Measurements from ENCODE around the gene RAPGEF6.
"Not testable (repeated sequence)": the region's sequence is repeated elsewhere in the genome, so short reads cannot be mapped to it uniquely, and the experiment has no call there.

Gene RAPGEF6

DNA sequence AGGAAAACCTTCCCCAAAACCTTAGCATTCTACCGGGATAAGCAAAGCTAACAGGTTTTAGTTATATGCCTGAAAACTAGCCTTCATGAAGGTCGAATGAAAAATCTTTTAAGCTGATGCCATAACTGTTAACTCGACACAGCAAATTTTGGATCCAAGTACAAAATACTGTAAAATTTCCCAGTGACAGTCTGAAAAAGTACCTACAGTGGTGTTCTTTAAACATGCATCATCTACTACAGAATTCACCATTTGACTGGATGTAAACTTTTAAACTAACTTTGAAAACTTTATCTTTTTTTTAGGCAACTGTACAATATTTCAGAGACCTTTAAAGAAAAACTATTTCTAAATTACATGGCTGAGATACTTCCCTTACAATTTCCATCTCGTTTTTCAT is 791 bp downstream of the RAPGEF6 start:
- H3K36me3 Mint-ChIP-seq (ENCODE audit: low read depth): peaks cover 4% of the 10 kb centered on the region
- peaks cover 27% of the 10 kb centered on the region for H3K4me1 Mint-ChIP-seq (ENCODE audit: low read depth)
- no peaks in the 10 kb centered on the region for H3K9me3 Mint-ChIP-seq
- peak overlapping the region; percentile 98 for H3K27ac Mint-ChIP-seq
- no peak for DNase-seq (ENCODE audit: low spot score)
- H3K4me3 Mint-ChIP-seq: peak overlapping the region; percentile 97
- no peaks in the 10 kb centered on the region for H3K27me3 Mint-ChIP-seq (ENCODE audit: low read depth)

DNA sequence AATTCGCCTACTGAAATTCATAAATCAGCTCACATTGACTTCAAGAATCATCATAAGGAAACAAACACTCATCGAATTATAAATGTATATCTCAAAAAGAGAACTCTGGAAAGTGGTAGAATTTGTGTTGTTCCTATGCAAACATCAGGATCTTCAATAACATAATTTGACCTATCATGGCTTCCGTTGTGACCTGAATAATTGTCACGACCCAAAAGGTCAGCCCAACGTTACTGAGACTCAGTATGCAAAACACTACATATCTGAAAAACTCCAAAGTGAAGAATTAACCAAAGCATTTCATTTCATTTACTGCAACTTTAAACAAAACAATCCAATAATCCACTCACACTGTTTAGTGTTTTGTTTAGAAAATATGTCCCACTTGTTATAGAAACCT is 1.2 kb downstream of the RAPGEF6 start:
- H3K27me3 Mint-ChIP-seq (ENCODE audit: low read depth): no peaks in the 10 kb centered on the region
- DNase-seq (ENCODE audit: low spot score): no peak
- peak overlapping the region; percentile 98 for H3K27ac Mint-ChIP-seq
- peaks cover 8% of the 10 kb centered on the region for H3K36me3 Mint-ChIP-seq (ENCODE audit: low read depth)
- no peaks in the 10 kb centered on the region for H3K9me3 Mint-ChIP-seq
- peaks cover 27% of the 10 kb centered on the region for H3K4me1 Mint-ChIP-seq (ENCODE audit: low read depth)
- H3K4me3 Mint-ChIP-seq: peak overlapping the region; percentile 97

DNA sequence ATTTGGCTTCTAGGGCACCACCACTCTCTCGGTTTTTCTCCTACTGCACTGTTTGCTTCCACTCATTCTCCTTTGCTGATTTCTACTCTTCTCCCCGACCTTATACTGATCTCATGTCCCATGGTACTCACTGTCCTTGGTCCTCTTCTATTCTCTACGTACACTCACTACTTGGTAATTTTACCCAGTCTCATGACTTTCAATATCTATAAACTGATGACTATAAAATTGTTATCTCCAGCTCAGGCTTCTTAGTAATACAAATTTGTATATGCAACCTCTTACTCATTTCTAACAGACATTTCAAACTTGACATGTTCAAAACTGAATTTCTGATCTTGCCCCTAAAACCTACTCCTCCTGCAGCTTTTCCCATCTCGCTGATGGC is 4.1 kb downstream of the RAPGEF6 start:
- Mint-ChIP-seq H3K27me3 (ENCODE audit: low read depth) (no peaks in the 10 kb centered on the region), H3K27ac (no peak overlapping the region), H3K9me3 (no peaks in the 10 kb centered on the region), H3K4me1 (ENCODE audit: low read depth) (peaks cover 26% of the 10 kb centered on the region), H3K4me3 (no peak overlapping the region), H3K36me3 (ENCODE audit: low read depth) (peaks cover 13% of the 10 kb centered on the region)
- no peak for DNase-seq (ENCODE audit: low spot score)

DNA sequence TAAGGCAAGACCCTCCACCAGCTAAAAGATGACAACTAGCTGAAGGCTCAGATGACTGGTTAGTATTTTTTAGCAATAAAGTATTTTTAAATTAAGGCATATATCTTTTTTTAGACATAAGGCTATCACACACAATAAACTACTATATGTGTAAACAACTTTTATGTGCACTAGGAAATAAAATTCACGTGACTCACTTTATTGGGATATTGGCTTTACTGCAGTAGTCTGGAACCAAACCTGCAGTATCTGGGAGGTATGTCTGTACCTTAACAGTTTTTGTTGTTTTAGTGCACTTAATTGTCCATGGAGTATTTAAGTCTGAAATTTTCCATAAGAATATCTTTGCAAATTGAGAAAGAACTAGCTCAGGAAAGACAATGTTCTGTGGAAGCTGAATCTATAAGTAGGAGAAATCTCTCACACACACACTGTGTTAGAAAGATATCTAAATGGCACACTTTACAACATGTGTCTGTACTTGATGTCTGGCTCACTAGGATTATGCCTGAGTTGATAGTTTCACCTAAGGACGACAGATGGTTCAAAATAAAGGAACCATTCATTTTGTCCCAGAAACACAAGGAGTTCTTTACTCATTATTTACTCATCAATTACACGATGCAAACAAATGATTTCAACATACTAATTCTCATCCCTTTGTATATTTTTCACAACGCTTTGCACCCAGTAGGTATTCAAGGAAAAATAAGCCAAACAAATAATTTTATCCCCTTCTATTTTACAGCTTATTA is 4.6 kb downstream of the RAPGEF6 start:
- Mint-ChIP-seq H3K36me3 (ENCODE audit: low read depth) (peaks cover 15% of the 10 kb centered on the region), H3K9me3 (no peaks in the 10 kb centered on the region), H3K27ac (no peak overlapping the region), H3K27me3 (ENCODE audit: low read depth) (no peaks in the 10 kb centered on the region), H3K4me1 (ENCODE audit: low read depth) (peaks cover 25% of the 10 kb centered on the region), H3K4me3 (no peak overlapping the region)
- DNase-seq (ENCODE audit: low spot score): no peak

DNA sequence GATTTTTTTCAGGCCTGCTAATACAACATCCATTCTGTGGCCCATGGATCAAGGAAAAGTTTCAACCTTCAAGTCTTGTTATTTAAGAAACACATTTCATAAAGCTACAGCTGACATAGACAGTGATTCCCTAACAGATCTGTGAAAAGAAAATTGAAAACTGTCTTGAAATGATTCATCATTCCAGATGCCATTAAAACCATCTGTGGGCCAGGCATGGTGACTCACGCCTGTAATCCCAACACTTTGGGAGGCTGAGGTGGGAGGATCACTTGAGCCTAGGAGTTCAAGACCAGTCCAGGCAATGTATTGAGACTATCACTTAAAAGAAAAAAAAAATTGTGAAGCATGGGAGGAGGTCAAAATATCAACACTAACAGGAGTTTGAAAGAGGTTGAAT is 6.0 kb downstream of the RAPGEF6 start:
- no peaks in the 10 kb centered on the region for H3K9me3 Mint-ChIP-seq
- peak overlapping the region; percentile 7 for H3K27ac Mint-ChIP-seq
- no peaks in the 10 kb centered on the region for H3K27me3 Mint-ChIP-seq (ENCODE audit: low read depth)
- DNase-seq (ENCODE audit: low spot score): no peak
- peaks cover 20% of the 10 kb centered on the region for H3K36me3 Mint-ChIP-seq (ENCODE audit: low read depth)
- H3K4me1 Mint-ChIP-seq (ENCODE audit: low read depth): peaks cover 28% of the 10 kb centered on the region
- peak overlapping the region; percentile 14 for H3K4me3 Mint-ChIP-seq

DNA sequence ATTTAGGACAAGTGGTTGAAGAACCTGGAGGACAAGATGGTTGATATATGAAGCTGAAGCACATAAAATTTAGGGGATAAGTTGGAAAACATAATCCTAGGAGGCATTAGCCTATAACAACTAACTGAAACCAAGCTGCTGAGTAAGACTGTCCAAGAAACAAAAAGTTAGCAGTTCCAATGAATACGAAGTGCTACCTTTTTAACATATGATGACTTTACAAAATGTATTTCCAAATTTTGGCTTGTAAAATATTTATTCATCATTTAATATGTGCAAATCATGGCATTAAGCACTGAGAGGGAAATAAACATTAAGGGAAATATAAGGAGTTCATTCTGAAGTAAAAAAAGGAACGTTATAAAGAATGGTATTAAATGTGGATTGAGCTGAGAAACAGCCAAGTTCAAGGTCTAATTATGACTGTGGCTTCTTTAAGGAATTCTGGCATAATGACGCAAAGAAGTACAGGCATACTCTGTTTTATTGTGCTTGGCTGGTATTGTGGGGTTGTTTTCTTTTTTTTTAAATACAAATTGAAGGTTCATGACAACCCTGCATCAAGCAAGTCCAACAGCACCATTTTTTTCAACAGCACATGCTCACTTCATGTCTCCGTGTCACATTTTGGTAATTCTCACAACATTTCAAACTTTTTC is 7.7 kb downstream of the RAPGEF6 start:
- no peak overlapping the region for H3K27ac Mint-ChIP-seq
- DNase-seq (ENCODE audit: low spot score): no peak
- no peak overlapping the region for H3K4me3 Mint-ChIP-seq
- peaks cover 27% of the 10 kb centered on the region for H3K4me1 Mint-ChIP-seq (ENCODE audit: low read depth)
- H3K27me3 Mint-ChIP-seq (ENCODE audit: low read depth): no peaks in the 10 kb centered on the region
- no peaks in the 10 kb centered on the region for H3K9me3 Mint-ChIP-seq
- H3K36me3 Mint-ChIP-seq (ENCODE audit: low read depth): peaks cover 21% of the 10 kb centered on the region

DNA sequence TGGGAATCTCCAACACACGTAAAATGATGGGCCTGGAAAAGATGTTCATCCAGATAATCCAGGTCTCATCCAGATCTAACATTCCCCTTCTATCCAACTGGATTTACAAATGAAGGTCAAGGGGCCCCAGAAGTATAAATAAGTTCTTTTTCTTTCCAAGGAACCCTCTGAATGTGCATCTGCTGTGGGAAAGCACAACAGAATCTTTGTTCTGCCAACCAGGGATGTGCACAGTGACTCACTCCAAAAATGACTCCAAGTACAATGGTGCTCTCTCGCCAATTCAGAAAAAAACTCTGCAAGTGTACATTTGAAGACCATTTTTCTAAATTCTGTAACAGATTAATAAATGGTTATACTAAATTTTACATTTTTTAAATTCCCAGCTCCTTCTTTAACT is 12.4 kb downstream of the RAPGEF6 start:
- no peak overlapping the region for H3K27ac Mint-ChIP-seq
- peaks cover 23% of the 10 kb centered on the region for H3K4me1 Mint-ChIP-seq (ENCODE audit: low read depth)
- no peaks in the 10 kb centered on the region for H3K27me3 Mint-ChIP-seq (ENCODE audit: low read depth)
- H3K4me3 Mint-ChIP-seq: no peak overlapping the region
- DNase-seq (ENCODE audit: low spot score): no peak
- peaks cover 21% of the 10 kb centered on the region for H3K36me3 Mint-ChIP-seq (ENCODE audit: low read depth)
- no peaks in the 10 kb centered on the region for H3K9me3 Mint-ChIP-seq

DNA sequence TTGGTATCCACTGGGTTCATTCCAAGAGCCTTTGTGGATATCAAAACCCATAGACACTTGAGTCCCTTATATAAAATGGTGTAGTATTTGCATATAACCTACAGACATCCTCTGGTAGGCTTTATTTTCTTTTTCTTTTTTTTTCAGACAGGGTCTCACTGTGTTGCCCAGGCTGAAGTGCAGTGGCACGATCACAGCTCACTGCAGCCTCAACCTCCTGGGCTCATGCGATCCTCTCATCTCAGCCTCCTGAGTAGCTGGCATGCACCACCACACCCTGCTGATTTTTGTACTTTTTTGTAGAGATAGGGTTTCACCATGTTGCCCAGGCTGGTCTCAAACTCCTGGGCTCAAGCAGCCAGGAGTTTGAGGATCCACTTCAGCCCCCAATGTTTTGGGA is 13.9 kb downstream of the RAPGEF6 start:
- H3K27ac Mint-ChIP-seq; H3K9me3 Mint-ChIP-seq; DNase-seq (ENCODE audit: low spot score); H3K27me3 Mint-ChIP-seq (ENCODE audit: low read depth); H3K4me3 Mint-ChIP-seq: not testable (repeated sequence)
- Mint-ChIP-seq H3K36me3 (ENCODE audit: low read depth) (peaks cover 31% of the 10 kb centered on the region), H3K4me1 (ENCODE audit: low read depth) (peaks cover 25% of the 10 kb centered on the region)

DNA sequence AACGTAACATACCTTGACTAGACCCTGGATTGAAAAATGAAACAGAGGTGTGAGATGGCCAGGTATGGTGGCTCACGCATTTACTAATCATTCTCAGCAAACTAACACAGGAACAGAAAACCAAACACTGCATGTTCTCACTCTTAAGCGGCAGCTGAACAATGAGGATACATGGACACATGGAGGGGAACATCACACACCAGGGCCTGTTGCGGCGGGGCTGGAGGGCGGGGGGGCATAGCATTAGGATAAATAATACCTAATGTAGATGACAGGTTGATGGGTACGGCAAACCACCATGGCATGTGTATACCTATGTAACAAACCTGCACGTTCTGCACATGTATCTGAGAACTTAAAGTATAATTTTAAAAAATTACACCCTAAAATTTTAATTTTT is 15.9 kb downstream of the RAPGEF6 start:
- Mint-ChIP-seq H3K4me3 (no peak overlapping the region), H3K4me1 (ENCODE audit: low read depth) (peaks cover 23% of the 10 kb centered on the region), H3K9me3 (no peaks in the 10 kb centered on the region), H3K36me3 (ENCODE audit: low read depth) (peaks cover 40% of the 10 kb centered on the region), H3K27me3 (ENCODE audit: low read depth) (no peaks in the 10 kb centered on the region), H3K27ac (no peak overlapping the region)
- no peak for DNase-seq (ENCODE audit: low spot score)

DNA sequence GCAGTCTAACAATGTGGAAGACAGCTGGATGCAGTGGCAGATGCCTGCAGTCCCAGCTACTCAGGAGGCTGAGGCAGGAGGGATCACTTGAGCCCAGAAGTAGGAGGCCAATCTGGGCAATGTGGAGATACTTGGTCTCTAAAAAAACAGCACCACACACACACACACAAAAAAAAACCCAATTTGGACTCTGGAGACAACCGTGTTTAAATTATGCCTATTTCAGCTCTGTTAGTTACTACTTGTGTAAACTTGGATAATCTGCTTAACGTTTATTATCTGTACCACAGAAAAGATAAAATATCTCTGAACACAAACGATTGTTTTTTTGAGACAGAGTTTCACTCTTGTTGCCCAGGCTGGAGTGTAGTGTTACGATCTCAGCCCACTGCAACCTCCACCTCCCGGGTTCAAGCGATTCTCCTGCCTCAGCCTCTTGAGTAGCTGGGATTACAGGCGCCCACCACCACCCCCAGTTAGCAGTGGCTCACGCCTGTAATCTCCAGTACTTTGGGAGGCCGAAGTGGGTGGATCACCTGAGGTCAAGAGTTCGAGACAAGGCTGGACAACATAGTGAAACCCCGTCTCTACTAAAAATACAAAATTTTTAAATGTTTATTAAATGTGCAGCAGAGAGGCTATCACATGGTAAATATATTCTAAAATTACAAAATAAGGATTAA is 17.7 kb downstream of the RAPGEF6 start:
- Mint-ChIP-seq H3K36me3 (ENCODE audit: low read depth) (peaks cover 38% of the 10 kb centered on the region), H3K27me3 (ENCODE audit: low read depth) (no peaks in the 10 kb centered on the region), H3K4me3 (no peak overlapping the region), H3K27ac (no peak overlapping the region), H3K4me1 (ENCODE audit: low read depth) (peaks cover 21% of the 10 kb centered on the region), H3K9me3 (no peaks in the 10 kb centered on the region)
- no peak for DNase-seq (ENCODE audit: low spot score)

DNA sequence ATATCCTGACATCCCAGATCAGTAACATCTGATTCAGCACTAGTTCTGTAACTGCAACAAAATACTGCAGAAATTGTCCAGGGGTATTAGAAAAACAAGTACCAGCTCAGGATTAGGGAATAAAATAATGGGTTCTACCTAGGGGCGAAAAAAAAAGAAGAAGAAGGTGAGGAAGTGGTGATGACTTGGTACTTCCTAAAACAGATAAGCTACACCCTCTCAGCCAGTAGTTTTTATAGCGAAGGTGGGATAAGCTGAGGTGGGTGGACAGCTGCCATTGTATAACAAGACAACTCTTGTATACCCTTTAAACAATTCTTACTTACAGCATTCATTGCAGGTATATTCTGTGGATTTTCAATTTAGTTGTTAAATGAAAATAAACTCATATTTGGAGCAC is 19.1 kb downstream of the RAPGEF6 start:
- Mint-ChIP-seq H3K27me3 (ENCODE audit: low read depth) (no peaks in the 10 kb centered on the region), H3K36me3 (ENCODE audit: low read depth) (peaks cover 34% of the 10 kb centered on the region), H3K9me3 (no peaks in the 10 kb centered on the region), H3K4me1 (ENCODE audit: low read depth) (peaks cover 21% of the 10 kb centered on the region), H3K27ac (no peak overlapping the region), H3K4me3 (no peak overlapping the region)
- no peak for DNase-seq (ENCODE audit: low spot score)

DNA sequence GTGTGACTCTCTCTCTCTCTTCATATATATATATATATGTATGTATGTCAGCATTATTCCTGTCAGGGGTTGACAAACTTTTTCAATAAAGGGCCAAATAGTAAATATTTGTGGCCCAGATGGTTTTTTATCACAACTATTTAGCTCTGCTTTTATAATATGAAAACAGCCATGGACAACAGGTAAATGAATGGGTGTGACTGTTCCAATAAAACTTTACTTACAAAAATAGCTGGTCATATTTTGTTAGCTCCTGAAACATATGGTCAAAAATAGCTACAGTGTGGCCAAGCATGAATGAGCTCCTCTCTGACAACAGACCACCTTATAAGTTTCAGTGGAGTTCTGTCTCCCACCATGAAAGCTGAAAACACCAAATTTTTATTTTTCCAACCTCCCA is 21.6 kb downstream of the RAPGEF6 start:
- peaks cover 27% of the 10 kb centered on the region for H3K4me1 Mint-ChIP-seq (ENCODE audit: low read depth)
- H3K36me3 Mint-ChIP-seq (ENCODE audit: low read depth): peaks cover 35% of the 10 kb centered on the region
- H3K27ac Mint-ChIP-seq: no peak overlapping the region
- no peak for DNase-seq (ENCODE audit: low spot score)
- H3K27me3 Mint-ChIP-seq (ENCODE audit: low read depth): no peaks in the 10 kb centered on the region
- H3K9me3 Mint-ChIP-seq: no peaks in the 10 kb centered on the region
- no peak overlapping the region for H3K4me3 Mint-ChIP-seq

DNA sequence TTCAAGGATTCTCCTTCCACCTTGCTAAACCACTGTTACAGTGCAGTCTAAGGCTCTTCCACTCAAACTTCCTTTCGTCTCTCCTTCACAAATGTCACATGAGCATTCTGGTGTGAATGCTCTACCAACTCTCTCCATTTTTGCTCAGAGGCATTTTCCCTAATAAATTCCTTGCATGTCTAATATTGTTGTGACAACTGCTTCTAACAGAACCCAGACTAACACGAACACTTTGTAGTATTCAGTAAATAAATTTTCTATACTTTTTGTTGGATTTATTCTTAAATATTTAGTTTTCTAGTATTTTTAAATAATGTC is 24.0 kb downstream of the RAPGEF6 start:
- no peaks in the 10 kb centered on the region for H3K27me3 Mint-ChIP-seq (ENCODE audit: low read depth)
- peaks cover 24% of the 10 kb centered on the region for H3K36me3 Mint-ChIP-seq (ENCODE audit: low read depth)
- peaks cover 26% of the 10 kb centered on the region for H3K4me1 Mint-ChIP-seq (ENCODE audit: low read depth)
- no peak overlapping the region for H3K27ac Mint-ChIP-seq
- no peak overlapping the region for H3K4me3 Mint-ChIP-seq
- DNase-seq (ENCODE audit: low spot score): no peak
- no peaks in the 10 kb centered on the region for H3K9me3 Mint-ChIP-seq

DNA sequence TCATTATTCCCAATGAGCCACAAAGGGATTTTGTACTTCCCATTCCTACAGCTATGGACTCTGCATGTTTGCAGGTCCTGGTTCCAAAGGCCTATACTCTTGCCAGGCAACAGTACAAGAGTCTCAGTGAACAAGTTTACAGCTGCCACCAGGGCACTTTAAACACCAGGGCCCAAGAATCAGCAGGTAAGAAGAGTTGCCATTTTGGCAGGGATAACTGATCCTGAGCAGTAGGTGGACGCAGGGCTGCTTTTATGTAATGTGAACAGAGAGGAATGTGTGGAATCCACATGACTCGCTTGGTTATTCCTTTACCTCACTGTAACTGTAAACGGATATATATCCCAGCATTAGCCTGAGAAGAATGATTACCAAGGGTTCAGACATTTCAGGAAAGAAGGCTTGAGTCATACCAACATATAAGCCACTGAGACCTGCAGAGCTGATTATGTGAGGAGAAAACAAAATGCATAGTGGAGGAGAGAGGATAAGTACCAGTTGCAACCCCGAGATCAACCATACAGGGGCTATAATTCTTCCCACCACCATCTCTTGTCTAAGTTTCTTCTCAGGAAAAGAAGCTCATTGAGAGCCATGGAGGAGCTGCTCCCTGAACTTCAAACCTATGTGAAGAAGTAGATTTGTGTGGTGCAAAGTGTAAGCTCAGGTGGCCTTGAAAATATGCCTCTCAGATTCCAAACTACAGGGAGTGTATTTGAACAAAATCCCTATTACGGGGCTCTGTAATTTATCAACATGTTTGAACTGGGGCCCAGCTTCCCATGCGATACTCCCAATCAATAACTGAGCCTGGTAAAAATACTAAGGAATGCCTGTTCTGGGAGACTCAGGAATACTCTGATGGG is 24.6 kb downstream of the RAPGEF6 start:
- no peak overlapping the region for H3K27ac Mint-ChIP-seq
- no peaks in the 10 kb centered on the region for H3K27me3 Mint-ChIP-seq (ENCODE audit: low read depth)
- no peak for DNase-seq (ENCODE audit: low spot score)
- no peak overlapping the region for H3K4me3 Mint-ChIP-seq
- H3K4me1 Mint-ChIP-seq (ENCODE audit: low read depth): peaks cover 24% of the 10 kb centered on the region
- H3K9me3 Mint-ChIP-seq: no peaks in the 10 kb centered on the region
- H3K36me3 Mint-ChIP-seq (ENCODE audit: low read depth): peaks cover 21% of the 10 kb centered on the region

Measured in T-helper 2 cell treated with Interferon-gamma antibody and Interleukin-4, amounts not matched to agents 5 μg/mL and 100 μg/mL, for 36 hours (primary cell).